H1 (cell line): ENCODE data around the gene CLDN34. TPM values are rescaled to one million over a fixed set of nuclear protein-coding genes. Genes with fewer than 3 reads are reported as not detected.

Source experiments
- CTCF ChIA-PET: fragments of 300-600 bp; sonication (Branson Sonifier 250); formaldehyde crosslinking; loops from one replicate; lab custom pipeline; 2021; ENCODE audit not compliant: partially characterized antibody; lab: Charles Lee
- POLR2A ChIA-PET: fragments of 300-600 bp; sonication (Branson Sonifier 250); formaldehyde crosslinking; loops from one replicate; lab custom pipeline; 2021; ENCODE audit warnings: inconsistent platforms; ENCODE audit not compliant: partially characterized antibody; lab: Charles Lee
- DNase-seq, 2 experiments: peaks; one replicate each; pipeline versions ENCODE4 v3.0.0 to v3.0.0-alpha.2; 2010 to 2022; ENCODE audit warnings: low spot score in 2 of 2, low read depth in 1 of 2, mixed read lengths in 1 of 2
- FAIRE-seq: peaks from 2 replicates; lab custom pipeline; 2011; peaks lifted over from hg19 to GRCh38; lab: Jason Lieb, UNC
- H2AFZ ChIP-seq: 2 replicates; pipeline ENCODE4 v1.8.1; 2012; ENCODE audit warnings: low read length, inconsistent platforms
- H2AK5ac ChIP-seq: 2 replicates; pipeline ENCODE4 v1.6.1; 2013; ENCODE audit warnings: low read depth, low read length
- H2BK120ac ChIP-seq: replicated peaks from 2 replicates; pipeline ENCODE3; 2013; ENCODE audit warnings: low read depth, low read length, inconsistent platforms
- H2BK12ac ChIP-seq: 2 replicates; pipeline ENCODE4 v1.6.1; 2013; ENCODE audit warnings: low read depth, low read length
- H2BK15ac ChIP-seq: 2 replicates; pipeline ENCODE4 v1.6.1; 2013; ENCODE audit warnings: low read length
- H2BK20ac ChIP-seq: 2 replicates; pipeline ENCODE4 v1.6.1; 2013; ENCODE audit warnings: low read length
- H2BK5ac ChIP-seq: 2 replicates; pipeline ENCODE4 v1.6.1; 2013; ENCODE audit warnings: low read depth, low read length
- H3K14ac ChIP-seq: 2 replicates; pipeline ENCODE4 v1.6.1; 2013; ENCODE audit warnings: inconsistent platforms; ENCODE audit not compliant: insufficient read length
- H3K18ac ChIP-seq: 2 replicates; pipeline ENCODE4 v1.6.1; 2013; ENCODE audit warnings: low read length; ENCODE audit errors: extremely low read depth
- H3K23ac ChIP-seq: 2 replicates; pipeline ENCODE4 v1.6.1; 2013; ENCODE audit warnings: inconsistent platforms; ENCODE audit not compliant: insufficient read length
- H3K23me2 ChIP-seq: 2 replicates; pipeline ENCODE4 v1.6.1; 2013; ENCODE audit warnings: low read depth, low read length
- H3K27ac ChIP-seq: 2 replicates; pipeline ENCODE4 v1.6.1; 2011; ENCODE audit warnings: low read depth, low read length, inconsistent platforms
- H3K27me3 ChIP-seq, 4 experiments: replicated peaks in 1 of 4; 1 replicate in 1 of 4; 2 replicates in 3 of 4; pipeline versions ENCODE4 v1.6.1 to v1.8.1; 2011 to 2013; ENCODE audit warnings: low read length in 3 of 4, mild to moderate bottlenecking in 3 of 4, inconsistent platforms in 2 of 4, mixed read lengths in 2 of 4, moderate library complexity in 1 of 4; ENCODE audit not compliant: control insufficient read depth in 3 of 4, insufficient read depth in 3 of 4; ENCODE audit errors: extremely low read depth in 1 of 4
- H3K36me3 ChIP-seq, 4 experiments: 2 replicates each; pipeline versions ENCODE4 v1.6.1 to v1.8.1; 2011 to 2013; ENCODE audit warnings: mild to moderate bottlenecking in 4 of 4, low read length in 3 of 4, moderate library complexity in 2 of 4, control low read depth in 1 of 4, inconsistent platforms in 1 of 4; ENCODE audit not compliant: insufficient read depth in 4 of 4, control insufficient read depth in 2 of 4
- H3K4ac ChIP-seq: replicated peaks from 2 replicates; pipeline ENCODE3; 2013; ENCODE audit warnings: low read length, low read depth, mixed read lengths, inconsistent platforms; ENCODE audit not compliant: insufficient read length
- H3K4me1 ChIP-seq, 4 experiments: replicated peaks in 1 of 4; 1 replicate in 1 of 4; 2 replicates in 3 of 4; pipeline versions ENCODE4 v1.6.1 to v1.8.1; 2011 to 2013; ENCODE audit warnings: low read length in 3 of 4, inconsistent platforms in 2 of 4, mixed read lengths in 1 of 4; ENCODE audit not compliant: insufficient read depth in 4 of 4, control insufficient read depth in 3 of 4
- H3K4me2 ChIP-seq, 2 experiments: 2 replicates each; pipeline versions ENCODE4 v1.6.1 to v1.8.1; 2011 to 2013; ENCODE audit warnings: low read depth in 2 of 2, low read length in 2 of 2, control low read depth in 1 of 2, inconsistent platforms in 1 of 2, mild to moderate bottlenecking in 1 of 2; ENCODE audit not compliant: insufficient read depth in 1 of 2
- H3K4me3 ChIP-seq, 4 experiments: fragments of 200-600, 300-600 bp in 1 of 4; sonication (generic), shearing (Covaris generic), sonication (Bioruptor Twin) in 1 of 4; 2 replicates each; pipeline versions ENCODE4 v1.5.1 to v1.8.1; 2011 to 2016; ENCODE audit warnings: low read length in 4 of 4, low read depth in 3 of 4, control low read depth in 2 of 4, inconsistent platforms in 2 of 4, mild to moderate bottlenecking in 2 of 4, mixed read lengths in 1 of 4, moderate library complexity in 1 of 4; ENCODE audit not compliant: insufficient read depth in 2 of 4; ENCODE audit errors: extremely low read depth in 1 of 4
- H3K56ac ChIP-seq: replicated peaks from 2 replicates; pipeline ENCODE3; 2013; ENCODE audit warnings: low read depth, mild to moderate bottlenecking, mixed read lengths, low read length, inconsistent platforms; ENCODE audit not compliant: insufficient read length
- H3K79me1 ChIP-seq: 2 replicates; pipeline ENCODE4 v1.6.1; 2013; ENCODE audit warnings: low read depth, low read length, control low read depth
- H3K79me2 ChIP-seq, 2 experiments: 2 replicates each; pipeline versions ENCODE4 v1.6.1 to v1.8.1; 2012 to 2013; ENCODE audit warnings: low read length in 2 of 2, mild to moderate bottlenecking in 2 of 2, inconsistent platforms in 1 of 2; ENCODE audit not compliant: insufficient read depth in 2 of 2, control insufficient read depth in 1 of 2
- H3K9ac ChIP-seq, 4 experiments: replicated peaks in 1 of 4; 1 replicate in 1 of 4; 2 replicates in 3 of 4; pipeline versions ENCODE4 v1.6.1 to v1.8.1; 2011 to 2013; ENCODE audit warnings: low read depth in 3 of 4, low read length in 3 of 4, control low read depth in 2 of 4, mild to moderate bottlenecking in 2 of 4, moderate library complexity in 2 of 4, inconsistent platforms in 1 of 4; ENCODE audit errors: extremely low read depth in 1 of 4
- H3K9me3 ChIP-seq, 2 experiments: 2 replicates each; pipeline versions ENCODE4 v1.6.1 to v1.8.1; 2012 to 2013; ENCODE audit warnings: mild to moderate bottlenecking in 2 of 2, moderate library complexity in 2 of 2, control low read depth in 1 of 2, inconsistent platforms in 1 of 2, low read depth in 1 of 2, low read length in 1 of 2, mixed read lengths in 1 of 2; ENCODE audit not compliant: insufficient read depth in 2 of 2
- H4K20me1 ChIP-seq, 2 experiments: replicated peaks in 1 of 2; 2 replicates each; pipeline versions ENCODE3 to v1.8.1; 2011 to 2013; ENCODE audit warnings: inconsistent platforms in 2 of 2, low read length in 2 of 2, mild to moderate bottlenecking in 1 of 2; ENCODE audit not compliant: insufficient read depth in 2 of 2, control insufficient read depth in 1 of 2
- H4K5ac ChIP-seq: 2 replicates; pipeline ENCODE4 v1.6.1; 2013; ENCODE audit warnings: low read length, low read depth, mixed read lengths, inconsistent platforms; ENCODE audit not compliant: insufficient read length
- H4K8ac ChIP-seq: 2 replicates; pipeline ENCODE4 v1.8.0; 2013; ENCODE audit warnings: mild to moderate bottlenecking, moderate library complexity, low read length, inconsistent platforms; ENCODE audit not compliant: insufficient read depth; ENCODE audit errors: extremely low read depth
- H4K91ac ChIP-seq: replicated peaks from 2 replicates; pipeline ENCODE3; 2013; ENCODE audit warnings: low read length, mixed read lengths, inconsistent platforms; ENCODE audit not compliant: insufficient read length
- RAD21 ChIP-seq, 2 experiments: IDR thresholded peaks in 1 of 2; conservative IDR thresholded peaks in 1 of 2; 2 replicates each; pipeline ENCODE4 v1.6.1; 2011; ENCODE audit warnings: low read depth in 2 of 2, low read length in 2 of 2, improper control_type of control experiment in 1 of 2, inconsistent platforms in 1 of 2, mild to moderate bottlenecking in 1 of 2, moderate library complexity in 1 of 2
- TBP ChIP-seq: IDR thresholded peaks from 2 replicates; pipeline ENCODE4 v1.6.1; 2011; ENCODE audit warnings: low read depth, low read length, improper control_type of control experiment
- WGBS, 2 experiments: shearing (Covaris generic) in 1 of 2; methylation state at CpG; one replicate each; pipeline versions ENCODE4 v1.1.6 to v1.1.7; 2013 to 2015; ENCODE audit warnings: low lambda C conversion rate in 2 of 2, mixed read lengths in 2 of 2, inconsistent platforms in 1 of 2, low coverage in 1 of 2, missing lambda C conversion rate in 1 of 2; ENCODE audit not compliant: insufficient replicate concordance in 2 of 2, insufficient coverage in 1 of 2, insufficient read length in 1 of 2; ENCODE audit errors: extremely low coverage in 1 of 2, missing lambda C conversion rate in 1 of 2; 5-methylcytosine and 5-hydroxymethylcytosine counted together
- long read RNA-seq, 2 experiments: library from RNA in 1 of 2; library from capped mRNA in 1 of 2; stranded (forward); transcript quantifications; one replicate each; pipeline ENCODE4 v2.0.0, GENCODE V29; 2021; ENCODE audit warnings: inconsistent platforms in 1 of 2
- polyA minus RNA-seq, 3 experiments: library from RNA; depleted of rRNA, polyadenylated mRNA; stranded (reverse); fragments of >200 nt; gene quantifications; 1 replicate in 2 of 3; 2 replicates in 1 of 3; pipeline ENCODE4 v1.2.3, GENCODE V29; 2011
- polyA plus RNA-seq, 7 experiments: library from polyadenylated mRNA; depleted of rRNA in 3 of 7; stranded (reverse) in 5 of 7; unstranded in 2 of 7; fragments of >200 nt in 5 of 7; fragments of 200-250 nt in 2 of 7; gene quantifications; 1 replicate in 5 of 7; 2 replicates in 1 of 7; 4 replicates in 1 of 7; pipeline versions ENCODE4 v1.2.1 to v1.2.3, GENCODE V29; 2011 to 2013; ENCODE audit warnings: missing spikeins in 2 of 7, mixed read lengths in 2 of 7
- total RNA-seq: library from RNA; stranded (reverse); fragmentation: NEBNext Ultra II Directional; extraction: Animal tissue kit (Norgen Biotek cat#: 25700); gene quantifications from 2 replicates; pipeline ENCODE4 v1.2.1, GENCODE V29; 2021

The CLDN34 gene, protein sequence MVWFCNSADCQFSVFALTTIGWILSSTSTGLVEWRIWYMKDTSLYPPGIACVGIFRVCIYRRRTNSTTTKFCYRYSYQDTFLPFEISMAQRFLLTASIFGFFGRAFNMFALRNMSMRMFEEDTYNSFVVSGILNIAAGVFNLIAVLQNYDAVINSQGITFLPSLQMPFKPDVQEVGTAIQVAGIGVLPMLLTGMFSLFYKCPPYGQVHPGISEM
- total RNA-seq (0.50 TPM in 1 of 2 replicates, not detected in the other), polyA plus RNA-seq (2011; rRNA removed) (0.26 and 0.27 TPM in 2 replicates), polyA minus RNA-seq (2011; rRNA and poly(A)+ RNA removed) (1.3 and 1.8 TPM in 2 replicates)
- 0.28 TPM for polyA plus RNA-seq (2011; cell fraction: cytosol; rRNA removed)
- polyA plus RNA-seq (2011; cell fraction: nucleus; rRNA removed), result 0.54 TPM
- 0.19 to 0.46 TPM (median 0.38 TPM) in 4 replicates for polyA plus RNA-seq (2012, experiment 1 of 2)
- polyA plus RNA-seq (2012, experiment 2 of 2), result 0.20 TPM
- polyA plus RNA-seq (2013, experiment 1 of 2), result 0.22 TPM
- polyA plus RNA-seq (2013, experiment 2 of 2), result 0.29 TPM
- not detected for polyA minus RNA-seq (2011; cell fraction: cytosol; rRNA and poly(A)+ RNA removed)
- polyA minus RNA-seq (2011; cell fraction: nucleus; rRNA and poly(A)+ RNA removed), result 1.8 TPM
- long read RNA-seq, experiment 1, result 0 reads
- long read RNA-seq, experiment 2, result 0 reads

DNA sequence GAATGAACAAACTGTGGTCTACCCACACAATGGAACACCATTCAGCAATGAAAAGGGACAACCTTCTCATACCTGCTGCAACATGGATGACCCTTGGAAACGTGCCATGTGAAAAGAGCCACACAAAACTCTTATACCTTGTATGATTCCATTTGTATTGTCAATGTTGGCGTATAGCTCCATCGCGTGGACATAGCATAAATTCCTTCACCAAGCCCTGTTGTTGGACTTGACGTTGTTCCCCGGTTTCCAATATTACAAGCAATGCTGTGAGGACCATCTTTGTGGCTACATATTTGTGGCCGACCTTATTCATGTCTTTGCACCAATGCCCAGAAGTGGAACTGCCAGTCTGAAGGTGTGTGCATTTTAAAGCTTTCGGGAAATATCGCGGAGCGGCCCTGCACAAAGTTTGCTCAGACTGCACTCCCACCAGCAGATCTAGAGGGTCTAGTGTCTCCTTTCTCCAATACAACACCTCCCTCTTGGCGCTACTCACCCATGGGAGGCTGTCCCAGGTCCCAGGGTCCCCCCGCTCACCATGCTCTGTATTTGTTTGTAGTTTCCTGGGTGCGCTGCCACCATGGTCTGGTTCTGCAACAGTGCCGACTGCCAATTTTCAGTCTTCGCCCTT, at the start of gene CLDN34:
TSS of gene CLDN34 (plus strand) at position 584 of the 634 bp plus-strand sequence. CDS start at position 584, 0 bp downstream.
- FAIRE-seq, result no peak
- no peak within 1 kb of the TSS for H3K27ac ChIP-seq
- no peak within 1 kb of the TSS for H3K18ac ChIP-seq
- no peaks in the 10 kb centered on the region for H3K27me3 ChIP-seq
- H4K91ac ChIP-seq, result no peak within 1 kb of the TSS
- no peaks in the 10 kb centered on the region for H3K79me2 ChIP-seq
- H3K9me3 ChIP-seq, result no peaks in the 10 kb centered on the region
- no peak within 1 kb of the TSS for H3K4me3 ChIP-seq
- no peak within 1 kb of the TSS for H2BK15ac ChIP-seq
- no peaks in the 10 kb centered on the region for H3K23me2 ChIP-seq
- H4K8ac ChIP-seq, result no peak within 1 kb of the TSS
- H2AFZ ChIP-seq, result no peak within 1 kb of the TSS
- H3K36me3 ChIP-seq, result no peaks in the 10 kb centered on the region
- H3K4ac ChIP-seq, result no peak within 1 kb of the TSS
- no peak within 1 kb of the TSS for H2BK12ac ChIP-seq
- POLR2A ChIA-PET, result no interaction called here
- no peak within 1 kb of the TSS for H2BK5ac ChIP-seq
- H3K9ac ChIP-seq, result no peak within 1 kb of the TSS; a peak in 1 of 7 replicates
- TF ChIP-seq RAD21 (IDR thresholded peaks at IDR 0.05 in 1 of 2, conservative IDR thresholded peaks at IDR 0.05 in 1 of 2; ENCODE audit: low read depth in 2 of 2, low read length in 2 of 2), result peak in 1 of 2 experiments; percentile 11; a peak in 1 of 4 replicates
- TF ChIP-seq TBP, result no peak
- no peak within 1 kb of the TSS for H2AK5ac ChIP-seq
- H3K4me2 ChIP-seq, result no peak within 1 kb of the TSS
- no peaks in the 10 kb centered on the region for H4K20me1 ChIP-seq
- 91% methylated on average over 16 of the region's 16 CpGs; no CpG with 5 or more reads in 1 of the 2 experiments for WGBS, 2 experiments
- H3K79me1 ChIP-seq, result no peaks in the 10 kb centered on the region
- CTCF ChIA-PET, result no interaction called here
- no peak within 1 kb of the TSS for H3K14ac ChIP-seq
- no peak within 1 kb of the TSS for H4K5ac ChIP-seq
- no peak within 1 kb of the TSS for H2BK120ac ChIP-seq
- H3K4me1 ChIP-seq, result no peaks in the 10 kb centered on the region
- no peak within 1 kb of the TSS for H3K56ac ChIP-seq
- no peak within 1 kb of the TSS for H2BK20ac ChIP-seq
- H3K23ac ChIP-seq, result no peak within 1 kb of the TSS
- no peak for DNase-seq
